Measurements from ENCODE around the gene IKZF3.
A peak's percentile ranks its signal among the peaks of the same experiment; 100 is the strongest.
"Not testable (repeated sequence)": the region's sequence is repeated elsewhere in the genome, so short reads cannot be mapped to it uniquely, and the experiment has no call there.

The IKZF3 gene

GRCh38 chr17:39729280-39729851 lies 134.7 kb downstream of the IKZF3 start:
- Mint-ChIP-seq H3K4me1 (peaks cover 14% of the 10 kb centered on the region), H3K27me3 (ENCODE audit: low read depth) (no peaks in the 10 kb centered on the region), H3K27ac (peak overlapping the region; percentile 59 to 83 (median 72)), H3K9me3 (no peaks in the 10 kb centered on the region), H3K36me3 (ENCODE audit: low read depth) (peaks cover 21% of the 10 kb centered on the region), H3K4me3 (peak overlapping the region; percentile 86 to 93 (median 92))
- no peak for TF ChIP-seq CTCF (IDR thresholded peaks at IDR 0.05; ENCODE audit: unreplicated experiment in 3 of 3)

- H3K27me3 Mint-ChIP-seq (ENCODE audit: low read depth), result no peaks in the 10 kb centered on the region
- no peak for TF ChIP-seq CTCF (IDR thresholded peaks at IDR 0.05; ENCODE audit: unreplicated experiment in 3 of 3)
- H3K27ac Mint-ChIP-seq, result no peak overlapping the region
- no peak overlapping the region for H3K4me3 Mint-ChIP-seq
- H3K4me1 Mint-ChIP-seq, result peaks cover 14% of the 10 kb centered on the region
- H3K36me3 Mint-ChIP-seq (ENCODE audit: low read depth), result peaks cover 35% of the 10 kb centered on the region
- no peaks in the 10 kb centered on the region for H3K9me3 Mint-ChIP-seq
Observed at GRCh38 chr17:39727556-39727955, 136.6 kb downstream of the IKZF3 start.

- no peak overlapping the region for H3K4me3 Mint-ChIP-seq
- TF ChIP-seq CTCF (IDR thresholded peaks at IDR 0.05; ENCODE audit: unreplicated experiment in 3 of 3), result no peak
Observed at GRCh38 chr17:39726617-39727016, 137.5 kb downstream of the IKZF3 start.

GRCh38 chr17:39725923-39726322 lies 138.2 kb downstream of the IKZF3 start:
- H3K27me3 Mint-ChIP-seq (ENCODE audit: low read depth); H3K4me3 Mint-ChIP-seq; H3K27ac Mint-ChIP-seq; H3K9me3 Mint-ChIP-seq: not testable (repeated sequence)
- H3K4me1 Mint-ChIP-seq, result peaks cover 14% of the 10 kb centered on the region
- peaks cover 38% of the 10 kb centered on the region for H3K36me3 Mint-ChIP-seq (ENCODE audit: low read depth)

More at GRCh38 chr17:39726617-39727016, 137.5 kb downstream of the IKZF3 start:
- Mint-ChIP-seq H3K9me3 (no peaks in the 10 kb centered on the region), H3K27ac (no peak overlapping the region), H3K36me3 (ENCODE audit: low read depth) (peaks cover 35% of the 10 kb centered on the region), H3K4me1 (peaks cover 14% of the 10 kb centered on the region), H3K27me3 (ENCODE audit: low read depth) (no peaks in the 10 kb centered on the region)

GRCh38 chr17:39724731-39725130 lies 139.4 kb downstream of the IKZF3 start:
- Mint-ChIP-seq H3K4me1 (peaks cover 11% of the 10 kb centered on the region), H3K36me3 (ENCODE audit: low read depth) (peaks cover 45% of the 10 kb centered on the region), H3K4me3 (no peak overlapping the region), H3K27ac (no peak overlapping the region), H3K27me3 (ENCODE audit: low read depth) (no peaks in the 10 kb centered on the region), H3K9me3 (no peaks in the 10 kb centered on the region)
- TF ChIP-seq CTCF (IDR thresholded peaks at IDR 0.05; ENCODE audit: unreplicated experiment in 3 of 3), result no peak

GRCh38 chr17:39722965-39723848 lies 140.9 kb downstream of the IKZF3 start:
- no peak overlapping the region for H3K4me3 Mint-ChIP-seq

More at GRCh38 chr17:39722965-39723848, 140.9 kb downstream of the IKZF3 start:
- no peak for TF ChIP-seq CTCF (IDR thresholded peaks at IDR 0.05; ENCODE audit: unreplicated experiment in 3 of 3)
- Mint-ChIP-seq H3K27ac (no peak overlapping the region), H3K4me1 (no peaks in the 10 kb centered on the region), H3K9me3 (no peaks in the 10 kb centered on the region), H3K36me3 (ENCODE audit: low read depth) (peaks cover 49% of the 10 kb centered on the region), H3K27me3 (ENCODE audit: low read depth) (no peaks in the 10 kb centered on the region)

Data from nephron (organoid).